ENCODE data around the gene TACC2.
"Not testable (repeated sequence)": the region's sequence is repeated elsewhere in the genome, so short reads cannot be mapped to it uniquely, and the experiment has no call there.

TACC2 gene

GRCh38 chr10:121984463-121984862, 4.5 kb upstream of the TACC2 start:
- ATAC-seq: no peak
- TF ChIP-seq RARB (CRISPR knock-in tag; IDR thresholded peaks at IDR 0.05) (no peak), ESRRG (CRISPR knock-in tag; IDR thresholded peaks at IDR 0.05) (no peak), CREB5 (CRISPR knock-in tag; IDR thresholded peaks at IDR 0.05; ENCODE audit: low read depth) (no peak), BACH2 (CRISPR knock-in tag; IDR thresholded peaks at IDR 0.05; ENCODE audit: borderline replicate concordance) (no peak), ZC3H10 (CRISPR knock-in tag; IDR thresholded peaks at IDR 0.05) (no peak)
- TF ChIP-seq, protein P1, sequence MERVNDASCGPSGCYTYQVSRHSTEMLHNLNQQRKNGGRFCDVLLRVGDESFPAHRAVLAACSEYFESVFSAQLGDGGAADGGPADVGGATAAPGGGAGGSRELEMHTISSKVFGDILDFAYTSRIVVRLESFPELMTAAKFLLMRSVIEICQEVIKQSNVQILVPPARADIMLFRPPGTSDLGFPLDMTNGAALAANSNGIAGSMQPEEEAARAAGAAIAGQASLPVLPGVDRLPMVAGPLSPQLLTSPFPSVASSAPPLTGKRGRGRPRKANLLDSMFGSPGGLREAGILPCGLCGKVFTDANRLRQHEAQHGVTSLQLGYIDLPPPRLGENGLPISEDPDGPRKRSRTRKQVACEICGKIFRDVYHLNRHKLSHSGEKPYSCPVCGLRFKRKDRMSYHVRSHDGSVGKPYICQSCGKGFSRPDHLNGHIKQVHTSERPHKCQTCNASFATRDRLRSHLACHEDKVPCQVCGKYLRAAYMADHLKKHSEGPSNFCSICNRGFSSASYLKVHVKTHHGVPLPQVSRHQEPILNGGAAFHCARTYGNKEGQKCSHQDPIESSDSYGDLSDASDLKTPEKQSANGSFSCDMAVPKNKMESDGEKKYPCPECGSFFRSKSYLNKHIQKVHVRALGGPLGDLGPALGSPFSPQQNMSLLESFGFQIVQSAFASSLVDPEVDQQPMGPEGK (CRISPR knock-in tag; IDR thresholded peaks at IDR 0.05; ENCODE audit: borderline replicate concordance): no peak

- ATAC-seq: no peak
- TF ChIP-seq CSDC2 (CRISPR knock-in tag; IDR thresholded peaks at IDR 0.05) (no peak), TSHZ2 (CRISPR knock-in tag; IDR thresholded peaks at IDR 0.05) (no peak), TOX (CRISPR knock-in tag; IDR thresholded peaks at IDR 0.05; ENCODE audit: borderline replicate concordance) (no peak), BACH2 (CRISPR knock-in tag; IDR thresholded peaks at IDR 0.05; ENCODE audit: borderline replicate concordance) (no peak), ZFP30 (CRISPR knock-in tag; IDR thresholded peaks at IDR 0.05) (no peak), SNAI2 (CRISPR knock-in tag; IDR thresholded peaks at IDR 0.05) (no peak), ARNTL (CRISPR knock-in tag; IDR thresholded peaks at IDR 0.05; ENCODE audit: borderline replicate concordance, low read depth) (no peak), GLIS3 (CRISPR knock-in tag; IDR thresholded peaks at IDR 0.05) (no peak), PPARA (CRISPR knock-in tag; IDR thresholded peaks at IDR 0.05; ENCODE audit: borderline replicate concordance) (no peak), ZNF70 (CRISPR knock-in tag; IDR thresholded peaks at IDR 0.05) (no peak), OSR1 (CRISPR knock-in tag; IDR thresholded peaks at IDR 0.05) (no peak), TCF4 (CRISPR knock-in tag; IDR thresholded peaks at IDR 0.05; ENCODE audit: borderline replicate concordance) (no peak), ESRRG (CRISPR knock-in tag; IDR thresholded peaks at IDR 0.05) (no peak), ZC3H10 (CRISPR knock-in tag; IDR thresholded peaks at IDR 0.05) (no peak), CREB5 (CRISPR knock-in tag; IDR thresholded peaks at IDR 0.05; ENCODE audit: low read depth) (no peak), RARB (CRISPR knock-in tag; IDR thresholded peaks at IDR 0.05) (no peak)
- TF ChIP-seq, protein P2, sequence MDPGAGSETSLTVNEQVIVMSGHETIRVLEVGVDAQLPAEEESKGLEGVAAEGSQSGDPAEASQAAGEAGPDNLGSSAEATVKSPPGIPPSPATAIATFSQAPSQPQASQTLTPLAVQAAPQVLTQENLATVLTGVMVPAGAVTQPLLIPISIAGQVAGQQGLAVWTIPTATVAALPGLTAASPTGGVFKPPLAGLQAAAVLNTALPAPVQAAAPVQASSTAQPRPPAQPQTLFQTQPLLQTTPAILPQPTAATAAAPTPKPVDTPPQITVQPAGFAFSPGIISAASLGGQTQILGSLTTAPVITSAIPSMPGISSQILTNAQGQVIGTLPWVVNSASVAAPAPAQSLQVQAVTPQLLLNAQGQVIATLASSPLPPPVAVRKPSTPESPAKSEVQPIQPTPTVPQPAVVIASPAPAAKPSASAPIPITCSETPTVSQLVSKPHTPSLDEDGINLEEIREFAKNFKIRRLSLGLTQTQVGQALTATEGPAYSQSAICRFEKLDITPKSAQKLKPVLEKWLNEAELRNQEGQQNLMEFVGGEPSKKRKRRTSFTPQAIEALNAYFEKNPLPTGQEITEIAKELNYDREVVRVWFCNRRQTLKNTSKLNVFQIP (CRISPR knock-in tag; IDR thresholded peaks at IDR 0.05; ENCODE audit: borderline replicate concordance, low read depth): no peak
- TF ChIP-seq, protein P1 (CRISPR knock-in tag; IDR thresholded peaks at IDR 0.05; ENCODE audit: borderline replicate concordance): no peak
- TF ChIP-seq, protein P3, sequence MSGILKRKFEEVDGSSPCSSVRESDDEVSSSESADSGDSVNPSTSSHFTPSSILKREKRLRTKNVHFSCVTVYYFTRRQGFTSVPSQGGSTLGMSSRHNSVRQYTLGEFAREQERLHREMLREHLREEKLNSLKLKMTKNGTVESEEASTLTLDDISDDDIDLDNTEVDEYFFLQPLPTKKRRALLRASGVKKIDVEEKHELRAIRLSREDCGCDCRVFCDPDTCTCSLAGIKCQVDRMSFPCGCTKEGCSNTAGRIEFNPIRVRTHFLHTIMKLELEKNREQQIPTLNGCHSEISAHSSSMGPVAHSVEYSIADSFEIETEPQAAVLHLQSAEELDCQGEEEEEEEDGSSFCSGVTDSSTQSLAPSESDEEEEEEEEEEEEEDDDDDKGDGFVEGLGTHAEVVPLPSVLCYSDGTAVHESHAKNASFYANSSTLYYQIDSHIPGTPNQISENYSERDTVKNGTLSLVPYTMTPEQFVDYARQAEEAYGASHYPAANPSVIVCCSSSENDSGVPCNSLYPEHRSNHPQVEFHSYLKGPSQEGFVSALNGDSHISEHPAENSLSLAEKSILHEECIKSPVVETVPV (CRISPR knock-in tag; IDR thresholded peaks at IDR 0.05): no peak
Measured at GRCh38 chr10:121990015-121990677, 1.2 kb downstream of the TACC2 start.

- not testable (repeated sequence) for ATAC-seq
Measured at GRCh38 chr10:121991727-121992126, 2.8 kb downstream of the TACC2 start.

Measured in SK-N-SH treated with all-trans-retinoic acid at 6 μM for 48 hours (cell line).